GM12872 (cell line): ENCODE results near the gene MYBPH.

Experiments used
- TF ChIP-seq, protein P1 (sequence below): IDR thresholded peaks from 3 replicates; pipeline ENCODE4 v1.5.1; 2011; ENCODE audit warnings: low read depth, mild to moderate bottlenecking, low read length, moderate library complexity; ENCODE audit not compliant: insufficient read depth

The MYBPH gene

GRCh38 chr1:203172184-203173010, 3.2 kb downstream of the MYBPH start:
- TF ChIP-seq, protein P1, sequence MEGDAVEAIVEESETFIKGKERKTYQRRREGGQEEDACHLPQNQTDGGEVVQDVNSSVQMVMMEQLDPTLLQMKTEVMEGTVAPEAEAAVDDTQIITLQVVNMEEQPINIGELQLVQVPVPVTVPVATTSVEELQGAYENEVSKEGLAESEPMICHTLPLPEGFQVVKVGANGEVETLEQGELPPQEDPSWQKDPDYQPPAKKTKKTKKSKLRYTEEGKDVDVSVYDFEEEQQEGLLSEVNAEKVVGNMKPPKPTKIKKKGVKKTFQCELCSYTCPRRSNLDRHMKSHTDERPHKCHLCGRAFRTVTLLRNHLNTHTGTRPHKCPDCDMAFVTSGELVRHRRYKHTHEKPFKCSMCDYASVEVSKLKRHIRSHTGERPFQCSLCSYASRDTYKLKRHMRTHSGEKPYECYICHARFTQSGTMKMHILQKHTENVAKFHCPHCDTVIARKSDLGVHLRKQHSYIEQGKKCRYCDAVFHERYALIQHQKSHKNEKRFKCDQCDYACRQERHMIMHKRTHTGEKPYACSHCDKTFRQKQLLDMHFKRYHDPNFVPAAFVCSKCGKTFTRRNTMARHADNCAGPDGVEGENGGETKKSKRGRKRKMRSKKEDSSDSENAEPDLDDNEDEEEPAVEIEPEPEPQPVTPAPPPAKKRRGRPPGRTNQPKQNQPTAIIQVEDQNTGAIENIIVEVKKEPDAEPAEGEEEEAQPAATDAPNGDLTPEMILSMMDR: peak; percentile 97

DNA sequence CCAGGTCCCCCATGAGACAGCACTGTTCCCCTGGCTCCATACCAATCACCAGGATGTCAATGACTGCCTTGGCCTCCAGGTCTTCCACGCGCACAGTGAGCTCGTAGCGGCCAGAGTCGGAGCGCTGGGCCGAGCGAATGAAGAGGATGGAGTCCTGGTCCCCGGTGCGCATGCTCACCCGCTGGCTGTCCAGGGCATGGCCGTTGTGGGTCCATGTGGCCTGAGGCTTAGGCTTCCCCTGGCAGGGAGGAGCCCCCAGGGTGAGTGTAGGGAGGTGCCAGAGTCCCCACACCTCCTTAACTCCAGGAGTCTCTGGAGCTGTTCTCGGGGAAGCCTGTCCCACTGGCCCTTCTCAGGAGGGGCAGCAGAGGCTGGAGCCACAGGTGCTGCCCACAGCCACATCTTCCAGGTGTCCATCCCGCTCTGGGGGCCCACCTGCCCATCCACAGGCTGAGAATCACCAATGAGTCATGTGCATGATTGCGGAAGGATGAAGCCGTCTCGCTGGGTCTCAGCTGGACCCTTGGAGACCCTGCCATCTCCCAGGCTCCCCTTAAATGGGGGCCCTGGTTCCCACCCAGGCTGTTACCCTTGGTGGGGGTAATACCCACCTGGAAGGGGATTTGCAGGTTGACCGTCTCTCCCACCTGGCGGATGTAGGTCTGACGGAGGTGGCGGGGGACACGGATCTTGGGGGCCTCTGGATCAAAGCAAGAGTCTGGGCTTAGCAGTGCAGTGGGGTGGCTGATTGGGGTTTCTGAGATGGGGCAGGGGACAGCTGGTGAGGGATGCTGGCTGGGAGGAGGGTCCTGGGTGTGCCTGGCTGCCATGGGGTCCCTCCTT, 4.1 kb downstream of the MYBPH start:
- TF ChIP-seq, protein P1: no peak

GRCh38 chr1:203170625-203171330, 4.8 kb downstream of the MYBPH start:
- TF ChIP-seq, protein P1: no peak

GRCh38 chr1:203169770-203170520, 5.7 kb downstream of the MYBPH start:
- TF ChIP-seq, protein P1: no peak

GRCh38 chr1:203168991-203169390, 6.6 kb downstream of the MYBPH start:
- TF ChIP-seq, protein P1: no peak

GRCh38 chr1:203168256-203168786, 7.3 kb downstream of the MYBPH start:
- TF ChIP-seq, protein P1: no peak
